AG10803 (cell line): ENCODE data around the gene PAX9.

ENCODE experiments used
- DNase-seq: peaks from one replicate; pipeline ENCODE4 v3.0.0; 2010; ENCODE audit warnings: low read depth
- H3K4me3 ChIP-seq: 2 replicates; pipeline ENCODE4 v1.5.1; 2011; ENCODE audit warnings: mild to moderate bottlenecking, low read length, control low read depth
- TF ChIP-seq, protein P1 (sequence below): conservative IDR thresholded peaks from 2 replicates; pipeline ENCODE4 v1.5.1; 2011; ENCODE audit warnings: mild to moderate bottlenecking, low read length, control low read depth, inconsistent platforms

The PAX9 gene

DNA sequence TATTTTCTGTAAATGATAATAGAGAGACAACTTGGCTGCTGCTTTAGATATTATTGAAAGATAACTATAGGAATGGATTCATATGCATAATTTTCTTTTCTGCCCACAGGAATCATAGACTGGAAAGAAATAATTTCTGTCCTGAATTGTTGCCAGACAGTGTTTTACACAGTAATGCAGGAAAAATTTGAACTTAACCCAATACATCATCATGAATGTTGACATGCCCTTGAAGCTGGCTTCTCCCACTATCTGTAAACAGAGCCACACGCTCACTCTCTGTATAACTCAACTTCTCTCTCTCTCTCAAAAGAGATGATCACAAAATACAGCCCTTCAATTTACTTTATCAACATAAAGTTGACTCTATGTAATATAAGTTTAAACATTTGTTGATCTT is 56.6 kb downstream of the PAX9 start:
- H3K4me3 ChIP-seq, result no peak overlapping the region
- no peak for DNase-seq
- TF ChIP-seq, protein P1, sequence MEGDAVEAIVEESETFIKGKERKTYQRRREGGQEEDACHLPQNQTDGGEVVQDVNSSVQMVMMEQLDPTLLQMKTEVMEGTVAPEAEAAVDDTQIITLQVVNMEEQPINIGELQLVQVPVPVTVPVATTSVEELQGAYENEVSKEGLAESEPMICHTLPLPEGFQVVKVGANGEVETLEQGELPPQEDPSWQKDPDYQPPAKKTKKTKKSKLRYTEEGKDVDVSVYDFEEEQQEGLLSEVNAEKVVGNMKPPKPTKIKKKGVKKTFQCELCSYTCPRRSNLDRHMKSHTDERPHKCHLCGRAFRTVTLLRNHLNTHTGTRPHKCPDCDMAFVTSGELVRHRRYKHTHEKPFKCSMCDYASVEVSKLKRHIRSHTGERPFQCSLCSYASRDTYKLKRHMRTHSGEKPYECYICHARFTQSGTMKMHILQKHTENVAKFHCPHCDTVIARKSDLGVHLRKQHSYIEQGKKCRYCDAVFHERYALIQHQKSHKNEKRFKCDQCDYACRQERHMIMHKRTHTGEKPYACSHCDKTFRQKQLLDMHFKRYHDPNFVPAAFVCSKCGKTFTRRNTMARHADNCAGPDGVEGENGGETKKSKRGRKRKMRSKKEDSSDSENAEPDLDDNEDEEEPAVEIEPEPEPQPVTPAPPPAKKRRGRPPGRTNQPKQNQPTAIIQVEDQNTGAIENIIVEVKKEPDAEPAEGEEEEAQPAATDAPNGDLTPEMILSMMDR, result no peak

DNA sequence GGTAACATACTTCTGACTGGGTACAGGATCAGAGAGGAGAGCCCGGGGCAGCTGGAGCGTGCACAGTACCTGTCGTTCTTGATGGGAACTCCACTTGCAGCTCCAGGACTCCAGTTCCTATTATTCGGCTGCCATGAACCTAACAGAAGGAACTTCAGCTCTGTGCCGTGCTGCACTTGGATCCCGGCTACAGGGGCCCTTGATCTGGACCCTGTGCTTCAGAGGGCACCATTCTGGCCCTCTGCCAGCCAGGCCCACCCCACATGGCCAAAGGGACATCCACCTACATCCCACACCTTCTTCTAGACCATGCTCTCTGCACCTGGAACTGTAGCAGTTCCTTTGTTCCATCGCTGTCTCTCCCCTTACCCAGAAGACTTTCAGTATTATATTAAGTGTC is 58.2 kb downstream of the PAX9 start:
- H3K4me3 ChIP-seq, result no peak overlapping the region
- TF ChIP-seq, protein P1, result no peak
- DNase-seq, result no peak

DNA sequence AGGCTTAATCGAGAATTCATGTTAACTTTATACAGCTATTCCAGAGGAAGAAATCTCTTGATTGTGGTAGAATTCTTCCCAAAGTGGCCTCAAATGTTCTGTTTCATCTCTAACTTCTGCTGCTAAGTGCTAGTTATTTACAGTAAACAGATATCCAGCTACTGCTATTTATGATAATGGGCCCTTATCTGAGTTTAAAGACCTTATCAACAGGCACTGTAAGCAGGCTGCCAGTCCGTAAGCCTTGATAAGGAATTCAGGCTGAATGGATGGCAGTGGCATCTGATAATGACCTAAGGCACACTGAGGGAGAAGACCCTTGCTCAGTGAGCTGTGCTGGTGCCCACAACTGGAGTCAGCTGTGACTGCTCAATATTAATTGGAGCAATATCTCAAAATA is 59.0 kb downstream of the PAX9 start:
- H3K4me3 ChIP-seq, result no peak overlapping the region
- DNase-seq, result no peak
- TF ChIP-seq, protein P1, result no peak

DNA sequence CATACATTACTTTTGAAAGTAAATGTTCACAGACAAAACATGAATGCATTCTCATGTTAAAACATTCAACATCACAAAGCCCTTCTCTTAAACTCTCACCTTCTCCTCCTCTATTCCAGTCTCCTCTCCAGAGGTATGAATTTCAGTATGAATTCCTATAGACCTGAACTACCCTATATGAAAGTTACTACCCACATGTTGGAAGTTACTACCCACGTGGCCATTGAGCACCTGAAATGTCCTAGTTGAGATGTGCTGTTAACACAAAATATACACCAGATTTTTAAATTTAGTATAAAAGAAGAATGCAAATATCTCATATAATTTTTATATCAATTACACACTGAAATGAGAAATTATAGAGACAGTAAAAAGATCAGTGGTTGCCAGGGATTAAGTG is 60.2 kb downstream of the PAX9 start:
- DNase-seq, result no peak
- H3K4me3 ChIP-seq, result no peak overlapping the region
- TF ChIP-seq, protein P1, result no peak

DNA sequence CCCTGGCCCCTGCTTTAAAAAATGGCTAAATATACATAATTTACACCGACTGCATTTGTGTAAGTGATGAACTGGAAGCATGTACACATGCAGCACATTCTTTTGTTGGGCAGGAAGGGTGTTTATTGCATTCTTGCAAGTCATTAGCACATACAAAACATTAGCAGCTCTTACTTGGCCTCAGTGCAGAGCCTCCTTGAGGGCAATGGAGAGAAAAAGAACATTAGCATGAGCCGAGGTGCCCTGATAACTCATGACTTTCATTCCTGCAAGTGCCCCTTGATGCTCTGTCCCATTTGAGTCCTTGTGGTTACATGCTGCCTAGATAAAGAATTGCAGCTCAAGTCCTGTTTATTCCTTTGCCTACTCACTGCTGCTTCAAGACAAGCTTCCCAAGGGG is 61.9 kb downstream of the PAX9 start:
- H3K4me3 ChIP-seq, result no peak overlapping the region
- TF ChIP-seq, protein P1, result no peak
- DNase-seq, result no peak

DNA sequence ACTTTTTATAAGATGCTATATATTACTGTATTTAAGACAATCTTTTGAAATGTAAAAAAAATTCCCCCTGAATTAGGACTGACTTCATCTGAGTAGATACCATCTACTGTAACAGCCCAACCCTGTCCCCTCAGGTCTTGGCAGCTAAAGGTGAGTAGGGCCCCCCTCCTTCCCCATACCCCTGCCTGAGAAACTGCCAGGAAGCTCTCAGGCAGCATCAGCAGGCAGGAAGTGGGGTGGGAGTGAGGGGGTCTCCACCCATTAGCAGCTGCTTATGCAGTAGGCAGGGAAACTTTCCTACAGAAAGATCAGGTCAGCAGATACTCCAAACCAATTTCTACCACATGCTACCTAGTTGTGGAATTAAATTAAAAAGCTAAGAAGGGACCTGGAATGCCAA is 62.5 kb downstream of the PAX9 start:
- H3K4me3 ChIP-seq, result no peak overlapping the region
- TF ChIP-seq, protein P1, result no peak

DNA sequence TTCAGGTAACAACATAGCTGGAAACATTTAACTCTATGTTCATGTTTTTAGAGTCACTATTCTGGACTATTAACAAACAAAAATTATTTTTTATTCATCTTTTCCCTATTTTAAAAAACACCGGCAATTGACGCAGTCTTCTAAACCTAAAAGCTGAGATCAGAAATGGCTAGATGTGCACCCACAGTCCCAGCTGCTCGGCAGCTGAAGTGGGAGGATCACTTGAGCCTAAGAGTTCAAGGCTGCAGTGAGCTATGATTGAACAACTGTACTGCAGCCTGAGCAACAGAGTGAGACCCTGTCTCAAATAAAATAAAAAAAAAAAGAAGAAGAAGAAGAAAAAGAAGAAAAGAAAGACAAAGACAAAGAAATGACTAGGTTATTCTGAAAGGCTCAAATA is 64.5 kb downstream of the PAX9 start:
- DNase-seq, result no peak
- TF ChIP-seq, protein P1, result no peak
- no peak overlapping the region for H3K4me3 ChIP-seq

More for the DNA sequence above, 62.5 kb downstream of the PAX9 start:
- DNase-seq, result no peak
